CD4-positive, alpha-beta T cell treated with Interleukin-1 beta for 1 hour (primary cell): ENCODE data around the gene KRTAP29-1.
"Not testable (repeated sequence)": the region's sequence is repeated elsewhere in the genome, so short reads cannot be mapped to it uniquely, and the experiment has no call there.

ENCODE experiments used
- DNase-seq, 2 donors: peaks; one replicate each; pipeline ENCODE4 v3.0.0-alpha.2; 2020 to 2022

KRTAP29-1 gene

GRCh38 chr17:41301916-41302901 is at the start of gene KRTAP29-1:
TSS of gene KRTAP29-1 (minus strand) at chr17:41302851. CDS start at chr17:41302851, 0 bp downstream.
- DNase-seq, result no peak

- DNase-seq, result no peak
Measured at GRCh38 chr17:41351177-41351576, 48.5 kb upstream of the KRTAP29-1 start.

GRCh38 chr17:41350381-41350878 is 47.8 kb upstream of the KRTAP29-1 start, which contains the start of gene KRT33A:
TSS of gene KRT33A (minus strand) at chr17:41350828. CDS start at chr17:41350767, 61 bp downstream.
- DNase-seq, result not testable (repeated sequence)

- DNase-seq, result no peak
Measured at GRCh38 chr17:41347869-41348760, 45.5 kb upstream of the KRTAP29-1 start.

GRCh38 chr17:41346421-41346820 is 43.8 kb upstream of the KRTAP29-1 start:
- DNase-seq, result not testable (repeated sequence)

- no peak for DNase-seq
Measured at GRCh38 chr17:41345992-41346391, 43.3 kb upstream of the KRTAP29-1 start.

- DNase-seq, result no peak
Measured at GRCh38 chr17:41343029-41343428, 40.4 kb upstream of the KRTAP29-1 start.

GRCh38 chr17:41340934-41341861 is 38.5 kb upstream of the KRTAP29-1 start:
- peak; percentile 54 to 70 for DNase-seq

GRCh38 chr17:41340494-41340893 is 37.8 kb upstream of the KRTAP29-1 start:
- no peak for DNase-seq

- no peak for DNase-seq
Measured at GRCh38 chr17:41339571-41340172, 37.0 kb upstream of the KRTAP29-1 start.

GRCh38 chr17:41338961-41339485 is 36.4 kb upstream of the KRTAP29-1 start:
- DNase-seq, result peak; percentile 53 to 82

GRCh38 chr17:41335747-41336146 is 33.1 kb upstream of the KRTAP29-1 start:
- DNase-seq, result no peak

GRCh38 chr17:41334385-41335305 is 32.0 kb upstream of the KRTAP29-1 start:
- DNase-seq, result peak in 1 of 2 donors; percentile 26

GRCh38 chr17:41333836-41334235 is 31.2 kb upstream of the KRTAP29-1 start:
- DNase-seq, result no peak

- DNase-seq, result no peak
Measured at GRCh38 chr17:41333098-41333497, 30.4 kb upstream of the KRTAP29-1 start.

GRCh38 chr17:41332239-41332638 is 29.6 kb upstream of the KRTAP29-1 start:
- DNase-seq, result no peak

- DNase-seq, result no peak
Measured at GRCh38 chr17:41331606-41332005, 29.0 kb upstream of the KRTAP29-1 start.

- peak in 1 of 2 donors; percentile 33 for DNase-seq
Measured at GRCh38 chr17:41329279-41329948, 26.8 kb upstream of the KRTAP29-1 start.

GRCh38 chr17:41328207-41328606 is 25.6 kb upstream of the KRTAP29-1 start:
- no peak for DNase-seq
